HG02642 (cell line): ENCODE data around the gene GPR183.

ENCODE experiments used
- ATAC-seq: cut with Tn5 transposase; IDR thresholded peaks from one replicate; pipeline ENCODE4 v1.9.1; 2021; ENCODE audit warnings: mild to moderate bottlenecking; ENCODE audit not compliant: unreplicated experiment, poor library complexity

Gene GPR183

DNA sequence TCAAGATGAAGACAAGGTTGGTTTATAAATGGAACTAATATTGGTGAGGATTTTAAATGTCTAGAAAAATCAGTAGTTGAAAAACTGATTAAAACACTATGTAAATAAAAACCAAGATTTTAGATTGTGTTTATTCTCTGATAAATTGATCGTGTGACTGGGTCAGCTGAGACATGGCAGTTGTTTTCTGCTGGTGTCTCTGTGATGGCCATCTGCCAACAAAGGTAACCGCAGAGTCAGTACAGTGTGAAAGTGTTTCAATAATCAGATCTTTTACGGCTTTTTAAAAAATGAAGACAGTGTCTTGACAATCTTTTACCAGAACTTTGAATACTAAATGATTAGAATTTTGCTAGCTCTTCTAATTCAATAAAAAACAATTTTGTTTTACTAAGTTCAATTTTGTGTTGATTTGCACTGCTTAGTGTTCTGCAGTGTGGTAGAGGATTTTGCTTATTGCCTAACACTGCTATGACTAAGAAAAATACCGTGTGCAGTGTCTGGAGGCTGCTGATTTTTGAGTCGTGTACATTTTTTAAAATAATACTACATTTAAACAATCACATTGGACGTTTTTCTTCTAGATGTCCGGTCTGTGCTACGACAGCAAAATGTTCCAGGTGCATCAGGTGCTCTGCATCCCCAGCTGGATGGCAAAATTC is 32.7 kb upstream of the GPR183 start:
- ATAC-seq, result no peak

DNA sequence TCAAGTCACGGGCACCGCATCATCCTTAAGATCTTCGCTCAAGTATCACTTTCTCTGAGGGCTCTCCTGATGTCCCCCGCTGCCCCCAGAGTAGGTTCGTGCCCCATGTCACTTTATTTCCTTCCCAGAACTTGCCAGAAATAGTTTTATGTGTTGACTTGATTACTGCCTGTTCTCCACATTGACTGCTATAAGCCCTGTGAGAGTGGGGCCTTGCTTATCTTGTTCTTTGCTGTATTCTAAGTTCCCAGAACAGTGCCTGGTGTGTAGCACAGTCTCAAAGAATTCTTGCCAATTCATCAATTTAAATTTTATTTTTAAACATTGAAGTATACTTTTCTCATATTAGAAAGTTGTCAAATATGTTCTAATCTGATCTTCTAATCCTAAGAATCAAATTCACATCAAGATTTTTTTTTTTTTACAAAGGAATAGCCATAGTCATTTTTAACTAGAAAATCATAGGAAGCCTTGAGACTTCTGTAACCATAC is 32.1 kb upstream of the GPR183 start:
- ATAC-seq, result no peak

DNA sequence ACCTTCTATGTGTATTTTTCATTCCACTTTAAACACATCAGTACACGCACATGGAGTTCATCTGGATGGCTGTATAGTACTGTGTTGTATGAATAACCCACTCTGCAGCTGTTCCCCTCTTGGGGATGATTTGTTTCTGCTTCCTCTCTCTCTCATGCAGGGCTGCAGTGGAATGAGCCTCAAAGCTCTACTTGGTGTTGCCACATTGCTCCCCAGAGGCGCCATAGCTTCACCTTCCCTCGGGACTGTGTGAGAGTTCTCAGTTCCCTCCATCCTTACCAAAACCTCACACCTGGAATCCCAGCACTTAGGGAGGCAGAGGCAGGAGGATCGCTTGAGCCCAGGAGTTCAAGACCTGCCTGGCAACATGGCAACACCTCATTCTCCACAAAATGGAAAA is 28.4 kb upstream of the GPR183 start:
- peak; percentile 64 for ATAC-seq

DNA sequence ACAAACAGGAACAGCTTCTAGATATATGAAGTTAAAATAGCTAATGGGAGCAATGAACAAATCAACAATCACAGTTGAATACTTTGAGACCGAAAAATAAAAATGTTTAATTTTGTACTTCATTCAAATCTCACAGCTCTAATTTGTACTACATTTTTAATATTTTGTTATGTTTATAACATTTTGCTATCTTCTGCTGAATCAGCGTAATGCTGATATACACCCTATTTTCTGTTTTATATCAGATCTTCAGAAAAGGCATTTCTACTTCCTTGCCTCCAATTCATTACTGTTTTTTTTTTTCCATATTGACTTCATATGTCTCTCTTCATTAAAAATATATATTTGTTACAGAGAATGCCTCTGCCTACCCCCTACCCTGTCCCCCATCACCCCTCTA is 27.9 kb upstream of the GPR183 start:
- ATAC-seq, result no peak

DNA sequence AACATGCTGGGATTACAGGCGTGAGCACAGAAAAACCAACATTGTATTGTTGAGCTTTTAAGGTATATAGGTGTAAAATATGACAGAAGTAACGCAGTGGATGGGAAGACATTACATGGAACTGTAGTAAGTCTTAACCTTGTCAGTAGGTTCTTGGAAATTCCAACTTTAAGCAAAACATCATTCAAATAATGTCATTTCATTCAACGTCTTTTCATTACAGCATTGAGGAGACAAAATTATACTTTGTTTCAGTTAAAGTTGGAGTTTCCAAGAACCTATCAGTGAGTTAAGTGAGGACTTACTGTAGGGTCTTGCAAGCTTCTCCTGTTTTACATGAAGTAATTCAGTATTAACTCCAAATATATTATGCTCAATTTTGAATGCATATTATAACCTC is 27.0 kb upstream of the GPR183 start:
- ATAC-seq, result no peak

DNA sequence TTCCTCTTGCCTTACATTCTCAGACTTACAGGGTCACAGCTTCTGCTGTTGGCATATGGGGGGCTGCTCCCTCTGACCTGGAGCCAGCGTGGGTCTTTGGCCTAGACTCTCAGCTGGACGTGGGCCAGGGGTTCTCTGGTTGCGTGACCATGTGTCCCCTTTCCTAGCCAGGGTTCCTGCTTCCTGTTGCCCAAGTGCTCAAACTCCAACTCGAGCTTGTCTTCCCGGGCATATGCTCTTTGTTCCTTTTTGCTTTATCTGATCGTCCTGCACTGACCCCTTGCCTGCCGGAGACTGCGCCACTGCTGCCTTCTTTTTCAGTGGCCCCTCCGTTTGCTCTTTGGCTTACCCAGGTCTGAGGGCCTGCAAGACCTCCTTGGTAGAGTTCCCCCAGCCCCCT is 25.3 kb upstream of the GPR183 start:
- ATAC-seq, result peak; percentile 7

DNA sequence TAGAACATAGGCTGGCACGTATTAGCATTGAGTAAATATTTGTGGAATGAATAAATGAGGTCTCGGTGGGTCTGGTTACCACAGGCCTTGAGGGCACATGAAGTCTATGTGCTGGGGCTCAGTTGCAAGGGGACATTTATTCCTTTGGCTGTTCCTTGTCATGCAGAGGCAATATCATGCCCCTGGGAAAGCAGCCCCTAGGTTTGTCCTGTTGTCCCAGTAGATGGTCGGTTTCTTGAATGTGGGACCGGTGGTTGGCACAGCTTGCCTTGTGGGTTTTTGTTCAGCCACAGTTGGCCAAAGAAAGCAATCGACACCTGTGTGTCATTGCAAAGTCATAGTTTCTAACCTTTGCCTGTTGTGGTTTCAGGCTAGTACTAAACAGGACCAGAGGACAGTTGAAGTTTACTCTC is 24.7 kb upstream of the GPR183 start:
- ATAC-seq, result peak; percentile 86

DNA sequence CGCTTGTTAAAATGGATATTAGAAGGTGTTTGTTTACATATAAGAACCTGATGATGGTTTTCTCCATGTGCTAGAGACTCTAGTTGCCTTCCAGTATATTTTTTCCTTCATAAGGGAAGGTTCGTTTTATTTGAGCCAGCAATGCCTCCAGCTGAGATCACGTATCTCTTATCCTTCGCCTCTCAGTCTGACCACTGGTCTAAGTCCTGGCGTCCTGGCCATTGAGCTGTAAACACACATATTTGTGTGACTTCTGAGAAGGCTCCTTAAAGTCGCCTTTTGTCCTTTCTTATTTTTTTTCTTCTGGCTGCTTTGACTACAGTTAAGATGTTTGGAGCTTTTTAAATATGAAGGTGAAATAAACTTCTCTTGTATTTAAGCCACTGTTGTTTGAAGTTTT is 23.7 kb upstream of the GPR183 start:
- ATAC-seq, result no peak

DNA sequence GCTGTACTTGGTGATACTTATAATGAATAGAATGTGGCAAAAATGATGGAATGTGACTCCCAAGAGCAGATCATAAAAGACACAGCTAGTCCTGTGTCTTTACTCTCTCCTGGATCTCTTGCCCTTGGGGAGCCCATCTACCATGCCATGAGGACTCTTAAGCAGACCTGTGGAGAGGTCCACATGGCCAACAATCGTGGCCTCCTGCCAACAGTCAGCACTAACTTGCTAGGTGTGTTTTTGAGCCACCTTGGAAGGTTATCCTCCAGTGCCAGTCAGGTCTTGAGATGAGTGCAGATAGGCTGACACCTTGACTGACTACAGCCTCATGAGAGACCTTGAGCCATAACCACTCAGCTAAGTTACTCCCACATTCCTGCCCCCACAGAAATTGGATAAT is 22.3 kb upstream of the GPR183 start:
- ATAC-seq, result no peak

DNA sequence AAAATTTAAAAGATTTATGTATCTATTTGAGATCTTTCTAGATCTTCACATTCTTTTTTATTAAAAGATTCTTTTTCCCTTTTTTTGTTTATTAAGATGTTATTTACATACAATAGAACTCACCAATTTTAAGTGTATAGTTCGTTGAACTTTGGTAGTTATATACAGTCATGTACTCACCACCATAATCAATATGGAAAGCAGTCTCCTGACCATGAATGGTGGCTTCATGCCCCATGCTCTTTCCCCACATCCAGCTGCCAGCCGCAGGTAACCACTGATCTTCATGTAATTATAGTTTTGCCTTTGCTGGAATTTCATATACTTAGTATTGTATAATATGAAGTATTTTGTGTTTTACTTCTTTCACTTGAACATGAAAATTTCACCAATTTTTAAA is 20.6 kb upstream of the GPR183 start:
- ATAC-seq, result no peak

DNA sequence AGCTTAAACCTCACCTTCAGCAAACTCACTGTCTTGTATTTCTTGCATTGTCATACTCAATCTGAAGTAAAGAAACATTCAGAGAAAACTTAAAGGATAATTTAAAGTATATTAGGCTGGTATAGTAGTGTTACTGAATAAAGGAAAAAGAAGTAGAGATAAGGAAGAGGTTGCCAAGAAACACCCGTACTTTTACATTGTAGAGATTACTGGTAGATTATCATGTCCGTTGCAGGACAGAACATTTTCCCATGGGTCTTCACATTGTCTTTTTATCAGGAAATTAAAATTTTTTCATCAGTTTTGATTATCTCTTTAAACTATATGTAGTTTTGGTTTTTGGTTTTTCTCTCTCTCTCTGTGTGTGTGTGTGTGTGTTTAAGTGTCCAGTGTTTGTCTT is 19.9 kb upstream of the GPR183 start:
- no peak for ATAC-seq

DNA sequence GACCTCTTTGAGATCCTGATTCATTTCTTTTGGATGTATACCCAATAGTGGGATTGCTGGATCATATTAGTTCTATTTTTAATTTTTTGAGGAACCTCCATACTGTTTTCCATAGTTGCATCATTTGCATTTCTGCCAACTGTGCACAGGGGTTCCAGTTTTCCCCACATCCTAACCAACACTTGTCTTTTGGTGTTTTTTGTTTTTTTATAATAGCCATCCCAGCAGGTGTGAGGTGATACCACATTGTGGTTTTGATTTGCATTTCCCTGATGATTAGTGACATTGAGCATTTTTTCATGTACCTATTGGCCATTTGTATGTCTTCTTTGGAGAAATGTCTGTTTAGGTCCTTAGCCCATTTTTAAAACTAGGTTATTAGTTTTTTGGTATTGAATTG is 18.8 kb upstream of the GPR183 start:
- no peak for ATAC-seq

DNA sequence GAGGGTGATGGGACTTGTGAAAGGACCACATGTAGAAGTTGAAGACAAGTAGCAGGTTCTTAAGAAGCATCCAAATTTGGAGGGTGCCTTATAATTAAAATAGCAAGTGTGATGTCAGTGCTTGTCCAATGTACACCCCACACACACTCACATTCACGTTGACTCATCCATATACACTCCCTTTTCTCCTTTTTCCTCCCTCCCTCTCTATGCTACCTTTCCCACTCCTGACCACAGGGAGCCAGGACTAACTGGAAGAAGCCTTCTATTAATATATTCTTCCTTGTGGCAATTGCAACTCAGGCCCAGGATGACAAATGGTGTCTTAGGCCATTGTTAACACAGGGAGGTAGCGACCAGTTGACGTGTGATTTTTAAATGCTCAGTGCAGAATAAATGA is 16.3 kb upstream of the GPR183 start:
- no peak for ATAC-seq

DNA sequence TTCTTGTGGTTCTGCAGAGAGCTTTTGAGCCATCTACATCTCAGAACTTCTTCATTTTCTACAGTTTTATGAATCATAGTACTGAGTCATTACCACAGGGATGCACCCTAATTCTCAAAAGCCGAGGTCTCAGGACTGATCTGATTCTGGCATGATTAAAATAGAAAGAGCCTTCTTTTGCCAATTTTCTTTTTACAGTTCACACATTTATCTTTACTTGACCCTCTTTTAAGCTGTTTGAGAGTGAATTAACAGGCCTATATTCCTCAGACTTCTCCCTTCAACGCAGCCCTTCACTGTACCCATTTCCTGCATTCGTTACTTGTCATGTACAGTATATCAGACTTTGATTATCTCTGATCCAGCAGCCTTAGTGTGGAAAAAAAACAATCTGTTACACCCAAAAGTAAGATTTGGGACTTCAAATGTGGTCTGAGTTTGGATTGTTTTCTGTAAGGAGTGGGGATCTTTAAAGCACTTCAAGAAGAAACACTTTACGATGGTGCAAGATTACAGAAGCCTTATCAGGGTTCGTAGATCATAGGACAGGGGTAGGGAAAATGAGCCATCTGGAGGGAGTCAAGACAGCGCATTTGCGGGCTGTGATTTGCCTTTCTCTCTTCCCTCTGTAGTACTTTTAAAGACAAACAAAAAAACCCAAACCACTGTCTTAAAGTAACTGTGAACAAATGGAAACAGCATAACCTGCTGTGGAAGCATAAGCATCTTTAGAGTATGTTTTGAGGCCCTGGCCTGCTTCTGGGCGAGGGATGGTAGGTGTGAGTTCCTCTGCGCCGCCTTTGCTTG is 15.3 kb upstream of the GPR183 start:
- peak; percentile 83 for ATAC-seq

DNA sequence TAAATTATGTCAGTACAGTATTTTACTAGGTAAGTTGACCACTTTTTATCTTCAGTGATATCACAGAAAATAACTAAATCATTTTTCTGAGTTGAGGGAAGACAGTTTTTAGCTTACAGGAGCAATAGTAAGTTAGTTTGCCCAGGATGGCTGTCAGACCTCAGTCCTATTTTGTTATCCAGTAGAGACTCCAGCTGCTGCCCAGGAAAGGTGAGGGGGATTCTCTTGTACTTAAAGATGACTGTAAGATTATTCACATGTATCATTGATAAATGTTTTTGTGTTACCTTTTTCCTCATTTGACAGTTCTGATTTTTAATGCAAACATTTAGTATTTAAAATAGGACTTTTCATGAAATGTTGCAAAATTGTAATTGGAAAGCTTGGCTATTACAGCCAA is 14.5 kb upstream of the GPR183 start:
- no peak for ATAC-seq

DNA sequence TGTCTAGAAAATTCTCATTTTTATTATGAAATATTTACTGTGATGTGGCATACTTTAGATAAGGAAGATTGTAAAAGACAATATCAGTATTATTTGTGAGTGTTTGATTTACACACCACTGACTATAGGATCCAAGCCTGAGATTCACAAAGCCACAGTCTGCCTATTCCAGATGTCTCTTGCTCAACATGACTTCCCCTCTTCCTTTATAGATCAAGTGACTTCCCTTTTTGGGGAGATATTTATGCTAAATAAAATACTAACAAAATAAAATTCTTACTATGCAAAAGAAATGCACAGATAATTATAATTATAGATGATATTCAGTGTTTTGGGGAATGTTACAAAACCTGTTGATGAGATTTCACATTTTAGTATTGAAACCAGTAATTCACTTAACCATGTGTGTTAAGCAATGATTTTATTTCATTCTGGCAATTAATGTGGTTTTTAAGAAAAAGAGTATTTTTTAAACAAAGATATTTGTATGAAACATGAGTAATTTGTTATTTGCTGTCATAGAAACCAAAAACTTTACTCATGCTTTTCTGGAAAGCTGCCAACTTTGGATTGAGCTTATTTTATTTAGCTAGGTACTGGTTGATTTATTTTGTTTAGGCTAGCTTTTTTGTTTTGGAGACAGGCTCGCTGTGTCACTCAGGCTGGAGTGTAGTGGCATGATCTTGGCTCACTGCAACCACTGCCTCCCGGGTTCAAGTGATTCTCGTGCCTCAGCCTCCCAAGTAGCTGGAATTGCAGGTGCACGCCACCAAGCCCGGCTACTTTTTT is 13.7 kb upstream of the GPR183 start:
- ATAC-seq, result no peak

DNA sequence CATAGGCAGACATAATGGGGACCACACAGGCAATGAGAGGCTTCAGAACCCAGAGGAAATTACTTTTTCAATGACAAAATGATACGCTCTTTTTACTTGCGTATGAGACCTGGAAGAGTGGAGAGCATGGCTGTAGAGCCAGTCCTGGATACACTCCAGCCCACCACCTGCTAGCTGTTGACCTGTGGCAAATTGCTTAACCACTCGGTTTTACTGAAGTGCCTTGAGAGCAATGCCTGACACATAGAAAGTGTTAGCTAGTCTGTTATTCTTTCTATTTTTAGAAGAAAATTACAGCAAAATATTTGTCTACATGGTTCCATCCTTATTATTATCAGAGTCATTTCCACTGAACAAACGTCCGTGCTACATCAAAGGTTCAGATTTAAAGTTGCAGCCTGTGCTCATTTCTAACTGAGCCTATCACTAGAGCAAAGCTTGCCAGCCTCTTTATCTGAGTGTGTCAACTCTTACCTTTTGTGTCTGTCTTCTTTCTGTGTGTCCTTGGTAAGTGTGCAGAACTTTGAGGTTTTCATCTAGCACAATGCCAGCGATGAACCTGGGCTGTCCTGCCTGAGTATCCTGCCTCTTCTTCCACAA is 9.6 kb upstream of the GPR183 start:
- ATAC-seq, result no peak

DNA sequence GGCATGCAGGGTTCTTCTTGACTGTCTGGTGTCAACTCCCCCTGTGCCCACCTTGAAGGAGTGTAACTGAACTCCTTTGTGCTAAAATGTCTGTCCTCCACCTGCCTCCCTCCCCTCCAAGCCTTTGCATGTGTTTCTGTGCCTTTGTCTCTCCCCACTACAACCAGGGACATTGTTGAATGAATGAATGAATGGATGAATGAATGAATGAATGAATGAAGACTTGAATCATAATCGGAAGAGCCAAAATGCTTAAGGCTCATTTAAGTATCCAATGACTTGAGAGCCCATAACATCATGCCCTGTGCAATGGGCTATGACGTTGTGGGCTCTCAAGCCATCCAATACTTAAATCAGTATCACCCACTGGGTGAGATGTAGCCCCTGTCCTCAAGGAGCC is 9.0 kb upstream of the GPR183 start:
- ATAC-seq, result no peak

DNA sequence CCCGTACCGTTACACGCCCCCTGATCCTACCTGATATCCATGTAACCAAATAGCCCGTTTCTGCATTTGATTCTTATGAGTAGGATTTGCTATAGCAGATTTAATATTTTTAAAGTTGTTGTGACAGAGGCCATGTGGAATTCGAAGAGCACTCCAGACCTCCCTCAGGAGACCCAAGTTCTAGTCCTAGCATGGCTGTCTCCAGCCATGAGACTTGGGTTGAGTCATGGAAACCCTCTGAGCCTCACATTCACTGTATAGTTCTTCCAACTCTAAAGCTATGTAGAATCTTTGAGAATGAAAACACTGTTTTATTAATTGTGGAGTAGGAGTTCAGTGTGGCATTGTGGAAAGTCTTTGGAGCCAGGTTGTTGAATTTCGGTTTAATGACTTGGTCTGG is 8.0 kb upstream of the GPR183 start:
- ATAC-seq, result no peak

DNA sequence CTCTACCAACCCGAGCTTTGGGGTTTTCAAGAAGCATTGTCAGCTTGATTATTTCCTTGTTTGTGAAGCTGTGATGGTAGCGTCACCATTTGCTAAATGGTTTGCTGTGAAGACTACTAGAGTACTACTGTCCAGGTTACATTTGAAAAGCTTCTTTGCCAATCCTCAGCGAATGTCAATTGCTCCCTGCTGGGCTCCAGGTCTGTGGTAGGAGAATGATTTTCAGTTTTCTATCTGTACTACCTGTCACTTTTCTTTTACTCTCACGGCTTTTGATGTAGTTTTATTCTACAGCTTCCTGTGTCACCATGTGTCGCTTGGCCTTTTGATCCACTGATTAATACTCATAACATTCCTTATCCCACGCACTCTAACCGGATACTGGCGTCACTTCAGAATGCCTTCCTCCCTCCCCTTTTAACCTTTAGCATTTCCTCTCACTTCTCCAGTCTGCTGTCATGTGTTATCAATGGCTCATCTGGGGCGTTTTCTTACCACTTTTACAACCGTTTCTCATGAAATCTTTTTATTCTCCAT is 7.5 kb upstream of the GPR183 start:
- ATAC-seq, result no peak

DNA sequence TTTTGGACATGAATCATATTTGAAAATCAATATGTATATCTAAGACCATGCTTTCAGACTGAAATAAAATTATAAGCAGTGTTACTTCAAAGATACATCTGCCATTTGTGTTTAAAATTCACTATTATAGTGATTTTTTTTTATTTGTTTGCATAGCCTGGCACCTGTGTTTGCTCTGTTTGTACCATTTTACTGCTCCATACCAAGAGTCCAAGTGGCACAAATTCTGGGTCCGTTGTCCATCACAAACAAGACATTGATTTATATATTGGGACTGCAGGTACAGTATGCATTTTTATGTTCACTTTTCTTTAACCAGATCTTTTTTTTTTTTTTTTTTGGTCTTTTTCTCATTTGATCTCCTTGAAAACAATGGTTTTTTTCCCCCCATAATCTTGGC is 6.7 kb upstream of the GPR183 start:
- no peak for ATAC-seq
